SH-SY5Y (cell line): Measurements from ENCODE around the gene SNX18.

Experiments used
- GATA2 ChIP-seq: IDR thresholded peaks from 2 replicates; pipeline ENCODE4 v1.6.1; 2011; ENCODE audit warnings: mild to moderate bottlenecking, low read depth, low read length
- GATA3 ChIP-seq: IDR thresholded peaks from 2 replicates; pipeline ENCODE4 v1.6.1; 2011; ENCODE audit warnings: low read depth, mild to moderate bottlenecking, low read length, moderate library complexity

- TF ChIP-seq GATA3: no peak
- no peak for TF ChIP-seq GATA2
Measured at GRCh38 chr5:54545796-54546195, 28.2 kb downstream of the SNX18 start.
